H1 (cell line): ENCODE measurements around the gene FAM9C. TPM values are rescaled to one million over a fixed set of nuclear protein-coding genes. Genes with fewer than 3 reads are reported as not detected.

Experiments
- CTCF ChIA-PET: fragments of 300-600 bp; sonication (Branson Sonifier 250); formaldehyde crosslinking; loops from one replicate; lab custom pipeline; 2021; ENCODE audit not compliant: partially characterized antibody; lab: Charles Lee
- POLR2A ChIA-PET: fragments of 300-600 bp; sonication (Branson Sonifier 250); formaldehyde crosslinking; loops from one replicate; lab custom pipeline; 2021; ENCODE audit warnings: inconsistent platforms; ENCODE audit not compliant: partially characterized antibody; lab: Charles Lee
- DNase-seq, 2 experiments: peaks; one replicate each; pipeline versions ENCODE4 v3.0.0 to v3.0.0-alpha.2; 2010 to 2022; ENCODE audit warnings: low spot score in 2 of 2, low read depth in 1 of 2, mixed read lengths in 1 of 2
- FAIRE-seq: peaks from 2 replicates; lab custom pipeline; 2011; peaks lifted over from hg19 to GRCh38; lab: Jason Lieb, UNC
- H2AFZ ChIP-seq: 2 replicates; pipeline ENCODE4 v1.8.1; 2012; ENCODE audit warnings: low read length, inconsistent platforms
- H2AK5ac ChIP-seq: 2 replicates; pipeline ENCODE4 v1.6.1; 2013; ENCODE audit warnings: low read depth, low read length
- H2BK120ac ChIP-seq: replicated peaks from 2 replicates; pipeline ENCODE3; 2013; ENCODE audit warnings: low read depth, low read length, inconsistent platforms
- H2BK12ac ChIP-seq: 2 replicates; pipeline ENCODE4 v1.6.1; 2013; ENCODE audit warnings: low read depth, low read length
- H2BK15ac ChIP-seq: 2 replicates; pipeline ENCODE4 v1.6.1; 2013; ENCODE audit warnings: low read length
- H2BK20ac ChIP-seq: 2 replicates; pipeline ENCODE4 v1.6.1; 2013; ENCODE audit warnings: low read length
- H2BK5ac ChIP-seq: 2 replicates; pipeline ENCODE4 v1.6.1; 2013; ENCODE audit warnings: low read depth, low read length
- H3K14ac ChIP-seq: 2 replicates; pipeline ENCODE4 v1.6.1; 2013; ENCODE audit warnings: inconsistent platforms; ENCODE audit not compliant: insufficient read length
- H3K18ac ChIP-seq: 2 replicates; pipeline ENCODE4 v1.6.1; 2013; ENCODE audit warnings: low read length; ENCODE audit errors: extremely low read depth
- H3K23ac ChIP-seq: 2 replicates; pipeline ENCODE4 v1.6.1; 2013; ENCODE audit warnings: inconsistent platforms; ENCODE audit not compliant: insufficient read length
- H3K23me2 ChIP-seq: 2 replicates; pipeline ENCODE4 v1.6.1; 2013; ENCODE audit warnings: low read depth, low read length
- H3K27ac ChIP-seq: 2 replicates; pipeline ENCODE4 v1.6.1; 2011; ENCODE audit warnings: low read depth, low read length, inconsistent platforms
- H3K27me3 ChIP-seq, 4 experiments: replicated peaks in 1 of 4; 1 replicate in 1 of 4; 2 replicates in 3 of 4; pipeline versions ENCODE4 v1.6.1 to v1.8.1; 2011 to 2013; ENCODE audit warnings: low read length in 3 of 4, mild to moderate bottlenecking in 3 of 4, inconsistent platforms in 2 of 4, mixed read lengths in 2 of 4, moderate library complexity in 1 of 4; ENCODE audit not compliant: control insufficient read depth in 3 of 4, insufficient read depth in 3 of 4; ENCODE audit errors: extremely low read depth in 1 of 4
- H3K36me3 ChIP-seq, 4 experiments: 2 replicates each; pipeline versions ENCODE4 v1.6.1 to v1.8.1; 2011 to 2013; ENCODE audit warnings: mild to moderate bottlenecking in 4 of 4, low read length in 3 of 4, moderate library complexity in 2 of 4, control low read depth in 1 of 4, inconsistent platforms in 1 of 4; ENCODE audit not compliant: insufficient read depth in 4 of 4, control insufficient read depth in 2 of 4
- H3K4ac ChIP-seq: replicated peaks from 2 replicates; pipeline ENCODE3; 2013; ENCODE audit warnings: low read length, low read depth, mixed read lengths, inconsistent platforms; ENCODE audit not compliant: insufficient read length
- H3K4me1 ChIP-seq, 4 experiments: replicated peaks in 1 of 4; 1 replicate in 1 of 4; 2 replicates in 3 of 4; pipeline versions ENCODE4 v1.6.1 to v1.8.1; 2011 to 2013; ENCODE audit warnings: low read length in 3 of 4, inconsistent platforms in 2 of 4, mixed read lengths in 1 of 4; ENCODE audit not compliant: insufficient read depth in 4 of 4, control insufficient read depth in 3 of 4
- H3K4me2 ChIP-seq, 2 experiments: 2 replicates each; pipeline versions ENCODE4 v1.6.1 to v1.8.1; 2011 to 2013; ENCODE audit warnings: low read depth in 2 of 2, low read length in 2 of 2, control low read depth in 1 of 2, inconsistent platforms in 1 of 2, mild to moderate bottlenecking in 1 of 2; ENCODE audit not compliant: insufficient read depth in 1 of 2
- H3K4me3 ChIP-seq, 4 experiments: fragments of 200-600, 300-600 bp in 1 of 4; sonication (generic), shearing (Covaris generic), sonication (Bioruptor Twin) in 1 of 4; 2 replicates each; pipeline versions ENCODE4 v1.5.1 to v1.8.1; 2011 to 2016; ENCODE audit warnings: low read length in 4 of 4, low read depth in 3 of 4, control low read depth in 2 of 4, inconsistent platforms in 2 of 4, mild to moderate bottlenecking in 2 of 4, mixed read lengths in 1 of 4, moderate library complexity in 1 of 4; ENCODE audit not compliant: insufficient read depth in 2 of 4; ENCODE audit errors: extremely low read depth in 1 of 4
- H3K56ac ChIP-seq: replicated peaks from 2 replicates; pipeline ENCODE3; 2013; ENCODE audit warnings: low read depth, mild to moderate bottlenecking, mixed read lengths, low read length, inconsistent platforms; ENCODE audit not compliant: insufficient read length
- H3K79me1 ChIP-seq: 2 replicates; pipeline ENCODE4 v1.6.1; 2013; ENCODE audit warnings: low read depth, low read length, control low read depth
- H3K79me2 ChIP-seq, 2 experiments: 2 replicates each; pipeline versions ENCODE4 v1.6.1 to v1.8.1; 2012 to 2013; ENCODE audit warnings: low read length in 2 of 2, mild to moderate bottlenecking in 2 of 2, inconsistent platforms in 1 of 2; ENCODE audit not compliant: insufficient read depth in 2 of 2, control insufficient read depth in 1 of 2
- H3K9ac ChIP-seq, 4 experiments: replicated peaks in 1 of 4; 1 replicate in 1 of 4; 2 replicates in 3 of 4; pipeline versions ENCODE4 v1.6.1 to v1.8.1; 2011 to 2013; ENCODE audit warnings: low read depth in 3 of 4, low read length in 3 of 4, control low read depth in 2 of 4, mild to moderate bottlenecking in 2 of 4, moderate library complexity in 2 of 4, inconsistent platforms in 1 of 4; ENCODE audit errors: extremely low read depth in 1 of 4
- H3K9me3 ChIP-seq, 2 experiments: 2 replicates each; pipeline versions ENCODE4 v1.6.1 to v1.8.1; 2012 to 2013; ENCODE audit warnings: mild to moderate bottlenecking in 2 of 2, moderate library complexity in 2 of 2, control low read depth in 1 of 2, inconsistent platforms in 1 of 2, low read depth in 1 of 2, low read length in 1 of 2, mixed read lengths in 1 of 2; ENCODE audit not compliant: insufficient read depth in 2 of 2
- H4K20me1 ChIP-seq, 2 experiments: replicated peaks in 1 of 2; 2 replicates each; pipeline versions ENCODE3 to v1.8.1; 2011 to 2013; ENCODE audit warnings: inconsistent platforms in 2 of 2, low read length in 2 of 2, mild to moderate bottlenecking in 1 of 2; ENCODE audit not compliant: insufficient read depth in 2 of 2, control insufficient read depth in 1 of 2
- H4K5ac ChIP-seq: 2 replicates; pipeline ENCODE4 v1.6.1; 2013; ENCODE audit warnings: low read length, low read depth, mixed read lengths, inconsistent platforms; ENCODE audit not compliant: insufficient read length
- H4K8ac ChIP-seq: 2 replicates; pipeline ENCODE4 v1.8.0; 2013; ENCODE audit warnings: mild to moderate bottlenecking, moderate library complexity, low read length, inconsistent platforms; ENCODE audit not compliant: insufficient read depth; ENCODE audit errors: extremely low read depth
- H4K91ac ChIP-seq: replicated peaks from 2 replicates; pipeline ENCODE3; 2013; ENCODE audit warnings: low read length, mixed read lengths, inconsistent platforms; ENCODE audit not compliant: insufficient read length
- BRCA1 ChIP-seq: IDR thresholded peaks from 2 replicates; pipeline ENCODE4 v1.6.1; 2012; ENCODE audit warnings: low read depth, low read length, improper control_type of control experiment
- CBX5 ChIP-seq: fragments of 300-800, 300-1000 bp; sonication (generic); IDR thresholded peaks from 2 replicates; pipeline ENCODE4 v1.7.1; 2016; ENCODE audit warnings: antibody characterized with exemption, low read length, low read depth
- CTBP2 ChIP-seq: IDR thresholded peaks from 2 replicates; pipeline ENCODE4 v1.7.0; 2011; ENCODE audit warnings: borderline replicate concordance, mild to moderate bottlenecking, moderate library complexity, mixed read lengths, low read length; ENCODE audit not compliant: insufficient read depth, insufficient read length
- EP300 ChIP-seq, 2 experiments: IDR thresholded peaks; 1 replicate in 1 of 2; 2 replicates in 1 of 2; pipeline ENCODE4 v1.6.1; 2011 to 2012; ENCODE audit warnings: low read depth in 2 of 2, low read length in 2 of 2, mild to moderate bottlenecking in 2 of 2, borderline replicate concordance in 1 of 2, inconsistent platforms in 1 of 2, moderate library complexity in 1 of 2
- EZH2 ChIP-seq: fragments of 200-600 bp; sonication (generic); IDR thresholded peaks from 2 replicates; pipeline ENCODE4 v1.7.1; 2012; ENCODE audit warnings: low read depth, mild to moderate bottlenecking, moderate library complexity, low read length, inconsistent platforms; ENCODE audit not compliant: severe bottlenecking
- KDM4A ChIP-seq: IDR thresholded peaks from one replicate; pipeline ENCODE4 v1.7.1; 2012; ENCODE audit warnings: low read depth, mild to moderate bottlenecking, moderate library complexity, low read length, inconsistent platforms; ENCODE audit not compliant: severe bottlenecking
- RNF2 ChIP-seq: fragments of 200-900, 300-1000 bp; sonication (generic); IDR thresholded peaks from 2 replicates; pipeline ENCODE4 v1.7.1; 2016; ENCODE audit warnings: borderline replicate concordance, low read depth, mild to moderate bottlenecking, antibody characterized with exemption, low read length; ENCODE audit not compliant: poor library complexity, severe bottlenecking; ENCODE audit errors: missing control alignments
- SP4 ChIP-seq: IDR thresholded peaks from 2 replicates; pipeline ENCODE4 v1.6.1; 2012; ENCODE audit warnings: low read length, inconsistent platforms
- SUZ12 ChIP-seq: fragments of 200-600 bp; sonication (generic); IDR thresholded peaks from 2 replicates; pipeline ENCODE4 v1.6.1; 2012; ENCODE audit warnings: mild to moderate bottlenecking, inconsistent platforms, low read length, moderate library complexity, mixed read lengths
- WGBS, 2 experiments: shearing (Covaris generic) in 1 of 2; methylation state at CpG; one replicate each; pipeline versions ENCODE4 v1.1.6 to v1.1.7; 2013 to 2015; ENCODE audit warnings: low lambda C conversion rate in 2 of 2, mixed read lengths in 2 of 2, inconsistent platforms in 1 of 2, low coverage in 1 of 2, missing lambda C conversion rate in 1 of 2; ENCODE audit not compliant: insufficient replicate concordance in 2 of 2, insufficient coverage in 1 of 2, insufficient read length in 1 of 2; ENCODE audit errors: extremely low coverage in 1 of 2, missing lambda C conversion rate in 1 of 2; 5-methylcytosine and 5-hydroxymethylcytosine counted together
- polyA plus RNA-seq, 7 experiments: library from polyadenylated mRNA; depleted of rRNA in 3 of 7; stranded (reverse) in 5 of 7; unstranded in 2 of 7; fragments of >200 nt in 5 of 7; fragments of 200-250 nt in 2 of 7; gene quantifications; 1 replicate in 5 of 7; 2 replicates in 1 of 7; 4 replicates in 1 of 7; pipeline versions ENCODE4 v1.2.1 to v1.2.3, GENCODE V29; 2011 to 2013; ENCODE audit warnings: missing spikeins in 2 of 7, mixed read lengths in 2 of 7
- total RNA-seq: library from RNA; stranded (reverse); fragmentation: NEBNext Ultra II Directional; extraction: Animal tissue kit (Norgen Biotek cat#: 25700); gene quantifications from 2 replicates; pipeline ENCODE4 v1.2.1, GENCODE V29; 2021
- TF ChIP-seq, protein P1 (sequence below): IDR thresholded peaks from 2 replicates; pipeline ENCODE4 v1.6.1; 2011; ENCODE audit warnings: low read length, improper control_type of control experiment
- TF ChIP-seq, protein P2 (sequence below): IDR thresholded peaks from 2 replicates; pipeline ENCODE4 v1.6.1; 2011; ENCODE audit warnings: low read depth, mild to moderate bottlenecking, low read length; ENCODE audit not compliant: insufficient read depth

The FAM9C gene
- total and polyA plus RNA-seq, 2 of the 8 experiments (the other 6 are each of a cell fraction or from before 2014, with no cell fraction given): not detected

- H4K20me1 ChIP-seq: no peaks in the 10 kb centered on the region
- no peak overlapping the region for H3K56ac ChIP-seq
- H4K5ac ChIP-seq: no peak overlapping the region
- H3K27me3 ChIP-seq: no peaks in the 10 kb centered on the region
- no peak overlapping the region for H2BK20ac ChIP-seq
- no peak overlapping the region for H3K18ac ChIP-seq
- no peak overlapping the region for H3K27ac ChIP-seq
- ChIA-PET CTCF (interaction anchor here (0.8 kb wide), 1 partner anchor 138 kb away, joined by 3 read pairs; no protein-coding TSS in a partner anchor), POLR2A (interaction anchor here (0.6 kb wide), 1 partner anchor 105 kb away, joined by 4 read pairs; no protein-coding TSS in a partner anchor)
- no peak overlapping the region for H2AK5ac ChIP-seq
- 86% methylated on average over 1 of the region's 1 CpG; no CpG with 5 or more reads in 1 of the 2 experiments for whole genome bisulfite sequencing, 2 experiments
- H3K36me3 ChIP-seq: no peaks in the 10 kb centered on the region
- H3K14ac ChIP-seq: no peak overlapping the region
- H3K4me2 ChIP-seq: no peak overlapping the region
- H4K8ac ChIP-seq: no peak overlapping the region
- H3K9ac ChIP-seq: no peak overlapping the region
- H3K23me2 ChIP-seq: no peaks in the 10 kb centered on the region
- H3K23ac ChIP-seq: no peak overlapping the region
- H2BK5ac ChIP-seq: no peak overlapping the region
- H3K9me3 ChIP-seq: no peaks in the 10 kb centered on the region
- no peak overlapping the region for H3K4ac ChIP-seq
- no peak overlapping the region for H2BK12ac ChIP-seq
- DNase-seq (no peak), FAIRE-seq (no peak)
- no peak overlapping the region for H4K91ac ChIP-seq
- H2AFZ ChIP-seq: no peak overlapping the region
- H3K4me3 ChIP-seq: no peak overlapping the region
- no peaks in the 10 kb centered on the region for H3K79me2 ChIP-seq
- no peaks in the 10 kb centered on the region for H3K79me1 ChIP-seq
- no peak overlapping the region for H2BK120ac ChIP-seq
- no peaks in the 10 kb centered on the region for H3K4me1 ChIP-seq
- no peak overlapping the region for H2BK15ac ChIP-seq
- TF ChIP-seq CBX5: no peak
- TF ChIP-seq SUZ12: no peak
- no peak for TF ChIP-seq BRCA1
- no peak for TF ChIP-seq EP300 (IDR thresholded peaks at IDR 0.05; ENCODE audit: borderline replicate concordance in 1 of 2, low read depth in 2 of 2, low read length in 2 of 2)
- TF ChIP-seq KDM4A: no peak
- TF ChIP-seq SP4: no peak
- TF ChIP-seq, protein P1, sequence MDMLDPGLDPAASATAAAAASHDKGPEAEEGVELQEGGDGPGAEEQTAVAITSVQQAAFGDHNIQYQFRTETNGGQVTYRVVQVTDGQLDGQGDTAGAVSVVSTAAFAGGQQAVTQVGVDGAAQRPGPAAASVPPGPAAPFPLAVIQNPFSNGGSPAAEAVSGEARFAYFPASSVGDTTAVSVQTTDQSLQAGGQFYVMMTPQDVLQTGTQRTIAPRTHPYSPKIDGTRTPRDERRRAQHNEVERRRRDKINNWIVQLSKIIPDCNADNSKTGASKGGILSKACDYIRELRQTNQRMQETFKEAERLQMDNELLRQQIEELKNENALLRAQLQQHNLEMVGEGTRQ: no peak
- no peak for TF ChIP-seq CTBP2
- no peak for TF ChIP-seq RNF2
- no peak for TF ChIP-seq EZH2
- TF ChIP-seq, protein P2, sequence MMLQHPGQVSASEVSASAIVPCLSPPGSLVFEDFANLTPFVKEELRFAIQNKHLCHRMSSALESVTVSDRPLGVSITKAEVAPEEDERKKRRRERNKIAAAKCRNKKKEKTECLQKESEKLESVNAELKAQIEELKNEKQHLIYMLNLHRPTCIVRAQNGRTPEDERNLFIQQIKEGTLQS: no peak
These were observed 40.2 kb upstream of the FAM9C start for GRCh38 chrX:13084611-13085010.
